Eye (tissue), 1 donor: ENCODE measurements around the gene P3H1.
A peak's percentile ranks its signal among the peaks of the same experiment; 100 is the strongest.
"Not testable (repeated sequence)": the region's sequence is repeated elsewhere in the genome, so short reads cannot be mapped to it uniquely, and the experiment has no call there.

Experiments
- DNase-seq: peaks from one replicate; pipeline ENCODE4 v3.0.0-alpha.2; 2015

Gene P3H1

DNA sequence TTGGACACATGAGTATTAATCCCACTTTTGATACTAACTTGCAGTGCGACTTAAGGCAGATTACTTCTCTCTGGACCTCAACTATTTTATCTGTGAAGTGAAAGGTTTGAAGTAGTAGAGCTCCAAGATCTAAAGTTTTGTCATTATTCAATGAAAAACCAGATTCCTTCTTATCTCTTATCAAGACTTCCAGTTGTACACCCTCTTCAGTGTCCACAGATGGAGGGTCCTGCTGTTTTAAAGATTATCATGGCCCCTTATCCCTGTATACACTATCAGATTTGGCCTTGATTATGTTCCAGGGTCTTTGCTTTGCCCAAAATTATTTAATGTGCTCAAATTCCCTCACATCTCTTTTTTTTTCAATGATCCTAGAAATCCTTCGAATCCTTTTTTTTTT, 1.3 kb upstream of the P3H1 start:
- no peak for DNase-seq

DNA sequence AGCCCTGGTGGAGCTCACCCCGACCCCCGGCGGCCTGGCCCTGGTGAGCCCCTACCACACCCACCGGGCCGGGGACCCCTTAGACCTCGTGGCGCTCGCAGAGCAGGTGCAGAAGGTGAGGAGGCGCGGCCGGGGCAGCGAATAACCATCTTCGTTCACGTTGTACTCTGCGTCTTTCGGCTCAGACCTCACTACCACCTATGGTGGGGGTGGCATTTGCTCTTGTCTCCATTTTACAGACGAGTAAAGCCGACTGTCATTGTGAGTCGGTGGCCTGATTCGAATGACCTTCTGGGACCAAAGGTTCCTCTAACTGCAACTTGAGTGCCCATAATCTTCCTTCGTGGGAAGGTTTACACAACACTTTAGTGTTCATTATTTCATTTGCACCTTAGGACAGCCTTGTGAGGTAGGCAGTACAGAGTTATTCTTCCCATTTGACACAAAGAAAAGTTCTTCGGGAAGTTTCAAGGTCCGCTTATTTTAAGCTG, 727 bp upstream of the P3H1 start:
- no peak for DNase-seq

GRCh38 chr1:42765832-42766740, 742 bp downstream of the P3H1 start:
- peak; percentile 88 for DNase-seq

DNA sequence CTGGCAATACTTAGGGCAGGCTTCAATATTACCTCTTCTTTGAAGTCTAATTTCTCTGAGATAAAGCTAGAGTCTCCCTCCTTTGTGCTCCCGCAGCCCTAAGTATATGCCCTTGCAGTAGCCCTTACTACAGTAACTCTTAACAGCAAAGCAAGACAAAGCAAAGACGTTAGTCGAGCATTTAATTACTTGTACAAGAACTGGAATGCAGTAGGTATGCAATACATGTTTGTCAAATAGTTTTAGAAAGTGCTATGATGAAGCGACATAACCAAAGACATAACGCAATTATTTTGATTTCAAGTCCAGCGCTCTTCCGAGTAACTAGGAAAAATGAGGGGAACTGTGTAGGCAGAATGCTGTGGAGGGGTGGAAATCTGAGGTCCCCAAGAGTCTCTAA, 1.6 kb downstream of the P3H1 start:
- peak; percentile 52 for DNase-seq

DNA sequence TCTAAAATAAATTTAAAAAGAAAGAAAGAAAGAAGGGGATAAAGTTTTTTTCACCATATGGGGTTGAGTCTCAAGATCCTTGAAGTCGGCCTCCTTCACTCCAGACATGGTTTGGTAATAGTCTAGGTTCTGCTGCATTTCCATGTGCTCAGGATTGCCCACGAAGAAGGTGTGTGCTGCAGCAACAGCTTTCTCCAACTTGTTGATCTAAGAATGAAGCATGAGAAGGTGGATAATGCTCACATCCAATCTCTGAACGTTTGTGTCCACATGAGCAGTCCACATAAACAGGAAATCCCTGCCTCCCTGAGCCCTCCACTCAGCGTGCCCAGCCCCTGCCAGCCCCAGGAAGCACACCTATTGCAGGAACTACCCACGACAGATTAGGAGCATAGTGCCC, 4.6 kb downstream of the P3H1 start:
- DNase-seq = no peak

GRCh38 chr1:42761567-42761966, 5.3 kb downstream of the P3H1 start:
- DNase-seq = no peak

GRCh38 chr1:42759114-42759513, 7.7 kb downstream of the P3H1 start:
- no peak for DNase-seq

GRCh38 chr1:42758641-42759040, 8.2 kb downstream of the P3H1 start:
- no peak for DNase-seq

DNA sequence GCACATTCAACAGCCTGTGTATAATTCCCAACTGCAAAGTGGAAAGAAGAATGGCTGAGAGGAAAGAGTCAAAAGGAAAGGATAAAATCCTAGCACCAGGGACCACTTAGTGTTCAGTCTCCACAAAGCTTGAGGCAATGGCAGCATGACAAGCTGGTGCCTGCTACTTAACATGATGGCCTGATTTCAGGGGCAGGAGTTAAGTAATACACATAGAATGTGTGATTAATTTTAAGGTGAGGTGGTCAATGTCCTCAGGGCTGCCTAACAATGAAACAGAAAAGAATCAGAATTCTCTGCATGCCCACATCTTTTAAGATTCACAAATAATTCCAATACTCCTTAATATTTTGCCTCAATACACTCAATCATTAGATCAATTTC, 8.9 kb downstream of the P3H1 start:
- DNase-seq = no peak

DNA sequence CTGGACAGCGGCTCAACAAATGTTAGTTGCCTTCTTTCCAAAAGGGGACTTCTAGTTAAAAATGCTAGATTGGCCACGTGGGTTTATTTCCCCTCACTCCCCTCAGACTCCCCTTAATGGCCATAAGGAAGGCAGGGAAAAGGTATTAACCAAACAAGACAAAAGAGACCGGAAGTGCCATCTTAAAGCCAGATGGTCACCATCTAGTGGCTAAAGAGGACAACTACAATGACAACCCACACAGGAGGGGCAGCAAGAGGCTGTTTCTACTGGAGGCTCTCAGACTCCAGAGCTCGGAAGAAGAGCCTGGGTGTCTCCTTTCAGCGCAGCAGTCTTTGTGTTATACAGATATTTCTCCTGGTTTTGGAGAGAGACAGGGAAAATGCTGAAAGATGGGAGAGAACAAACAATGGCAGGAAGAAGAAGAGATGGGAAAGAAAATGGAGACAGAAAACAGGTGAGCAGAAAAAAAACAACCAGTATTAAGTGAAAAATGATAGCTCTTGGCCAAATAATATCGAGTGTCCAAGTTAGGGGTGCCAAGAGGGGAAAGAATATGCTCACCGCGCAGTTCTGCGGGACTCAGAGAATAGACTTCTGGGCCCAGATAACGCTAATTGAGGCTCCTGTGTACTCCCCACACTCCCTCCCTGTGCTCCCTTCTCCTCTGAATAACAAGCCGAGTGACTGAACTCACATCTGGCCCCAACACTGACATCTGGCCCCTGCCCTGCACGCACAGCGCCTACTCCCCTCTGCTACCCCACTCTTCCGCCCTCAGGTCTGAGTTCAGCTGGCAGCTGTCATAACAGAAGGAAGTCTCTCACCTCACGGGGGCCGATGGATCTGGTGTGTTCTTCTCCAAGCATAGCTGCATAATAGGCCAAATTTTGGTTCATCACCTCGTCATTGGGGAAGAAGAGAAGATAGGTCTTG, 9.6 kb downstream of the P3H1 start:
- peak; percentile 84 for DNase-seq

DNA sequence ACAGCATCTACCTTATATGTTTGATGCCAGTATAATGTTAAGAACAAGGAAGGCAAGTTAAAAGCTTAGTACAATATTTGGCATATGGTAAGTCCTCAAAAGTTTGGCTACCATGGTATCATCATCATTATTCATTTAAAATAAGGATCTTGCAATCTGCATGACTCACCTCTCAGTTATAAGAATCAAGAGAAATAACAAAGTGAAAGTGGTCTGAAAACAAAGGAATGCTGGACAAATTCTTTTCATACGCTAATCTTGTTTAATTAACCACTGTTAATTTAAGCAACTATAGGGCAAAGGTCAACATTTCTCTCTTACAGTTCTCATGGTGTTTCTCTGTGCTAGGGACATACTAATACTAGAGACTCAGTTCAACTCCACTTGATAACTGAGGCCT, 13.8 kb downstream of the P3H1 start:
- no peak for DNase-seq

DNA sequence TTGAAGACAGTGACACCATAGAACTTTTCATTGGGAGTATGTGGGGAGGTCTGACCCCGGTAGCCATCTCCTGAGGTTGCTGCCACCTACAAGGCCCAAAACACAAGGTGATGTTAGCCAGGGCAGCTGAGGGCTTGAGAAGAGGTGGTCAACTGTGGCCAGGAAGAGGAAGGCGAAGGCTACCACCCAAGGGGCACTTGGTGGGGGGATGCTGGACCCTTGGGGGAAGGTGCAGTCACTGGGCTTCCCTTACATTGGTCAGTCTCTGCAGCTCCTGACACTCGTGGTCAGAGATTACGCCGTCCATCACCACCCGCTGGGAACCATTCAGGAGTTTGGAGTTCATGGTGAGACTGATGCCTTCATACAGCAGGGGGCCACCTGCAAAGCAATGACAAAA, 14.5 kb downstream of the P3H1 start:
- DNase-seq = no peak

- DNase-seq = not testable (repeated sequence)
These were observed 15.2 kb downstream of the P3H1 start for GRCh38 chr1:42751511-42752070.

DNA sequence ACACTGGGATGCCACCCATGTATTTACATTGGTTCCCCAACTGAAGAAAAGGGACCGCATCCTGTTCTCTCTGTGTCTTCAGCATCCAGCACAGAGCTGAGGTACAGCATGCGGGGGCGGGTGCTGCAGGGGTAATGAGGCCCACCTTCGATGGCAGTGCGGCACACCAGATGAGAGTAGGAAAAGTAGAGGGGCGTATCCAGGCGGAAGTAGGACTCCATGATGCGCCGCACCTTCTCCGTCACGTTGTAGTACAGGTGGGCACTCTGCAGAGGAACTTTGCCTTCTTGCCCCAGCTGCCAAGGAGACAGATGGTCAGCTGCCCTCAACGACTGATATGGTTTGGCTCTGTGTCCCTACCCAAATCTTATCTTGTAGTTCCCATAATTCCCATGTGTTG, 16.8 kb downstream of the P3H1 start:
- no peak for DNase-seq

GRCh38 chr1:42748461-42749410, 18.1 kb downstream of the P3H1 start:
- no peak for DNase-seq

DNA sequence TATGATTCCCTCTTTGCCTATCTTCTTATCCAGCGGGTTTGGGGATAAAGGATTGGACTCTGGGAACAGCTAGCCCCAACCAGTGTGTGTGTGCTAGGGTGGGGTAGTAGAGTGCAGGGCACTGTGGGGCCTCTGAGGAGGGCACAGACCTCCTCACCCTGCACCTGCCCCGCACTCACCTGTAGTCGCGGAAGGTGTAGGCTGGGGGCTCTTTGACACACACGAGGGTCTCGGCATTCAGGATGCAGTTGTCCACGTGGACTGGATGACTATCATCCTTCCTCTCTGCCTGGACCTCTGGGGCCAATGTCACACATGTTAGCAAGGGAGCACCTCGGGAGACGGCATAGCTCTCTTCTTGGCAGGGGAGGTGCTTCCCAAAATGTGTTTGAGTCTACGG, 18.8 kb downstream of the P3H1 start:
- no peak for DNase-seq

GRCh38 chr1:42747125-42747524, 19.7 kb downstream of the P3H1 start:
- peak; percentile 85 for DNase-seq

GRCh38 chr1:42746436-42747105, 20.3 kb downstream of the P3H1 start:
- no peak for DNase-seq

DNA sequence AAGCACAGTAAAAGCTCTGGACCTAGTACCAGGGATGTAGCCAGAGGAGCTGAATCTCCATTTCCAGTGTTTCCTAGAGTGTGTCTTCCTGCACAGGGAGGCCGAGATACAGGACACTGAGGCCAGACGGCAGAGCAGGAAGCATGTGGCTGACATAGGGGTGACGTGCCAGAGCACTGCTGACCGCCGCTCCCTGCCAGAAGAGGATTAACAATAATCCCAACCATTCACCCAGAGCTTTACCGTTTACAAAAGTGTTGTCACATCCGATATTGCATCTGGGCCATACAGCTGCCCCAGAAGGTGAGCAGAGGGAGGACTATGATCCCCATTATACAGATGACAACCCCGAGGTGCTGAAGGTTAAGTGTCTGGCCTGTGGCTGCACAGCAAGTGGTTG, 21.0 kb downstream of the P3H1 start:
- DNase-seq = no peak

DNA sequence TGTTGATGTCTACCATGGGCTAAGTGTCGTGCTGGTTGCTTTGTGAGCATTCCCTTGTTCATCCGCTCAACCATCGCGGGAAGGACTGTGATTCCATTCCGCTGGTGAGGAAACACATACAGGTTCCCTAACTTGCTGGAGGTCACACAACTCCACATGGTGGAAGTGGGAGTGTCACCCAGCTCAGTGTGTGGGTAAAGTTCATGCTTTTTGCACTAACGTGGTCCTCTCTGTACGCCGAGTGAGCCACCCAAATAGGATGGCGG, 22.7 kb downstream of the P3H1 start:
- no peak for DNase-seq

- DNase-seq = peak; percentile 54
These were observed 23.3 kb downstream of the P3H1 start for GRCh38 chr1:42743317-42744147.
